Limb (tissue), 2 donors: ENCODE measurements around the gene EPB41L3.

Source experiments
- DNase-seq, 2 donors: peaks; one replicate each; pipeline ENCODE4 v3.0.0-alpha.2; 2016; ENCODE audit errors: extremely low spot score in 2 of 2

EPB41L3 gene

DNA sequence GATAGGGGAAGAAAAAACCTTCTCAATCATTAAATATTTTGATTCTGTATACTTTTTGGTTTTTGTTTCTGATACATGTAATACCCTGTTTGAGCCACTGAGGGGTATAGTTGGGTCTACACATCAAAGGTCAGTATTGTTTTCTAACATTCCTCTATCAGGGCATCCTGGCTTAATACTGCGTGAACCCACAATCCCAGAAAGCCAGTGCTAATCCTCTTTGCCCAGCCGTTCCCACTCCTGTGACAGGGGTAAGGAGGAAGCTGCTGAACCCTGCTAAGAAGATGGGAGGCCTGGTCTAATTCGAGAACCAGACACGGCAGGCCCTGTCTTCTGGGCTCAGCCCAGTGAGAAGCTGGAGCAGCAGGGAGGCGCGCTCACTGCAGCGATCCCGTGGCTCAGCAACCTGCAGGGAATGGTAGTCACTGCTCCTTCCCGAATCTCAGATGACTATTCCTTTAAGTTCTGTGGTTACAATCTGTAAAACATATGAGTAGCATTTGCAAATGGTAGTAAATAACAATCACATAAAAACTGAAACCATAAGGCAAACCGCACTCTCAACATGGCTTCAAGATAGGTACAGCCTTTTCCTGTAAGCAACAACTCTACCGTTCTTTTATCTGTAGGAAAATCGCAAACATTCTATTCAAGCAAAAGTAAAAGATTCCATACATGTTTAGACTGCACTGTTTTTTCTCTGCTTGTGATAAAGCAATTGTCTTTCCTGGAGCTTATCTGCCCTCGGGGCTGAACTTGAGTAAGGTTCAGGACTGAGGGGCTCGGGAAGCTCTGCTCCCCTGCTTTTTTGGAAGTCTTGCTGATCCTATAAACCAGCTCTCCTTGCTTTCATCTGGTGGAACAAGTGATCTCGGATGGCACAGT lies 87.0 kb downstream of the EPB41L3 start:
- DNase-seq: peak; percentile 42 to 47

GRCh38 chr18:5455674-5456073 lies 88.1 kb downstream of the EPB41L3 start:
- no peak for DNase-seq

- no peak for DNase-seq
These were observed 90.8 kb downstream of the EPB41L3 start for GRCh38 chr18:5452943-5453443.

GRCh38 chr18:5451871-5452270 lies 91.9 kb downstream of the EPB41L3 start:
- no peak for DNase-seq

- no peak for DNase-seq
These were observed 92.6 kb downstream of the EPB41L3 start for GRCh38 chr18:5451150-5451549.

DNA sequence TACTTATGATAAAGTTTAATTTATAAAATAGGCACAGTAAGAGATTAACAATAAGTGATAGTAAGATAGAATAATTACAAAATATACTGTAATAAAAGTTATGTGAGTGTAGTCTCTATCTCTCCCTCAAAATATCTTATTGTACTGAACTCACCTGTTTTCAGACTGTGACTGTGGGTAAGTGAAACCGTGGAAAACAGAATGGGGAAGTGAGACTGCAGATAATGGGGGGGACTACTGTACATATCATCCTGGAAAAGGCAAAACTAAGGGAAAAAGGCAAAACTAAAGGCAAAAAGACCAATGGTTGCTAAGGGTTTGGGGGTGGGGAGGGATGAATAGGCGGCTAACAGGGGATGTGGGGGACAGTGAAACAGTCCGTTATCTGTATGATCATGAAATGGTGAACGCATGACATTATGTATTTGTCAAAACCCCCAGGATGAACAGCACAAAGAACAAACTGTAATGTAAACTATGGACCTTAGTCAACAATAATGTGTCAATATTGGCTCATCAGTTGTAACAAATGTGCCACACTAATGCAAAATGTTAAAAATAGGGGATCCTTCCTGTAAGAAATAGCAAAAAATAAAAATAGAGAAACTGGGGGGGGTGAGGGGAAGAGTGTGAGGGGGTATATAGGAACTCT lies 93.8 kb downstream of the EPB41L3 start:
- DNase-seq: no peak

DNA sequence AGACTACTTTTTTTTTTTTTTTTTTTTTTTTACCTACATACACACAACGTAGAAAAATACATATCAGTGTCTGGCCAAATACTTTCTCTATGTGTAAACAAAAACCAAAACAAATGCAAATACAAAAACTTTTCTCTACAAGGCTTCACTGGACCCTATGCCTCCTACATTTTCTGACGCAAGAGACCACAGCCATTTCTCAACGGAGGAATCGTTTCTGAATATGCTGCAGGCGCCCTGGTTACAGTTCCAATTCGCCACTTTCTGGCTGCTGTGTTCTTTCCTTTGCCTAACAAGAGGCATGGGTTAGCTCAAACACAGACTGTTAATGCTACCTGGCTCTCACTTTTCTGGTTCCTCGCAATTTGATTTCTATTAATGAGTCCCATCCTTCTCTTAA lies 96.4 kb downstream of the EPB41L3 start:
- no peak for DNase-seq

- no peak for DNase-seq
These were observed 99.0 kb downstream of the EPB41L3 start for GRCh38 chr18:5444847-5445246.

DNA sequence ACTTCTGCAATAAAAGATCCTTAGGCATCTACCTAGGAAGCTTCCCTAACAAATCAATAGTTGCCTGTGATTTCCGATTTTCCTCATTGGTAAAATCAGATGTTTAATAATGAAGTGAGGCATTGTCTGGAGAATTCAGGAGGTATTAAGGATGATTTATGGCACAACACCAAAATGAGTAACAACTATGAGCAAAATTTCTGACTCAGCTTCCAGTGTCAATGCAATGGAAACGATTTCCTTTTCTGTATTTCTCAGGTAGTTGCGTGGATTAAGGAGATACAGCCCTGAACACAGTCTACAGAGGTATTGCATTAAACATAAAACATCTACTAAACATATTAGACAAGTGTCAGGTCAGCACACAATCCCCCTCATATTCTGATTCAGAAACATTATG lies 99.5 kb downstream of the EPB41L3 start:
- no peak for DNase-seq

GRCh38 chr18:5439986-5440696 lies 103.7 kb downstream of the EPB41L3 start:
- DNase-seq: peak in 1 of 2 donors; percentile 40

- no peak for DNase-seq
These were observed 109.4 kb downstream of the EPB41L3 start for GRCh38 chr18:5434425-5434824.

GRCh38 chr18:5431836-5432575 lies 111.8 kb downstream of the EPB41L3 start:
- DNase-seq: no peak

DNA sequence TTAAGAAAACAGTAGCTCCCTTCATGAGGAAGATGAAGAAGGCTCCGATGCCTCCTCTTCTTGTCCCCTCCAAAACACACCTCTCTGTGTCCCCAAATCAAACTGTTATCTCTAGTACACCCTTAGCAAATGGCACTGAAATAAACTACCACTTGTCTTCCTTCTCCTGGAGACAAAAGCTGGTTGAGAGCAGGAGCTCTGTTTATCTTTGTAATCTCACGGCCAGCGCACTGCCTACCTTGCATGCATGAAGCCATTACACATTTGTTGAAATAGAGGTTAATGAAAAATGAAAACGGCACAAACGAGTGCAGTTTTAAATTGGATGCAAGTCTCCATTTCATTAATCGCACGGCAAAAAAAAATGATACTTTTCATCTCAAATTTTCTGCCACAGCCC lies 113.7 kb downstream of the EPB41L3 start:
- no peak for DNase-seq

GRCh38 chr18:5429681-5430080 lies 114.1 kb downstream of the EPB41L3 start:
- no peak for DNase-seq

DNA sequence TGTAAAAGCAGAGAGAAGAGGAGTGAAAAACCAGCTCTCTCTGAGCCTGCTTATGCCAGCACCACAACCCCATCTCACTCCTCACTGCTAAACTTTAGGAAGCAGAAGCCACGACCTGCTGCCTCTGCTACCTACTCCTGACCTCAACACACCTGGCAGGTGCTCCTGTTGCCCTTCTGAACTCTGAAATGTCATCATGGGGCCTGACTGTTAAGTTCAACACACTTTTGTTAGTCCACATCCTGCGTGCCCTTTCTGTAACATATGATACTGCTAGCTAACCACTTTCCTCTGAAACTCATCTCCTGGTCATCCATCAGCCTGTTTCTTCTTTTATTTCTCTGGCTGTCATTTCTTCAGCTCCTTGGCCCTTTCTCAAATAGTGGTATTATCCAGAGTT lies 118.1 kb downstream of the EPB41L3 start:
- no peak for DNase-seq

DNA sequence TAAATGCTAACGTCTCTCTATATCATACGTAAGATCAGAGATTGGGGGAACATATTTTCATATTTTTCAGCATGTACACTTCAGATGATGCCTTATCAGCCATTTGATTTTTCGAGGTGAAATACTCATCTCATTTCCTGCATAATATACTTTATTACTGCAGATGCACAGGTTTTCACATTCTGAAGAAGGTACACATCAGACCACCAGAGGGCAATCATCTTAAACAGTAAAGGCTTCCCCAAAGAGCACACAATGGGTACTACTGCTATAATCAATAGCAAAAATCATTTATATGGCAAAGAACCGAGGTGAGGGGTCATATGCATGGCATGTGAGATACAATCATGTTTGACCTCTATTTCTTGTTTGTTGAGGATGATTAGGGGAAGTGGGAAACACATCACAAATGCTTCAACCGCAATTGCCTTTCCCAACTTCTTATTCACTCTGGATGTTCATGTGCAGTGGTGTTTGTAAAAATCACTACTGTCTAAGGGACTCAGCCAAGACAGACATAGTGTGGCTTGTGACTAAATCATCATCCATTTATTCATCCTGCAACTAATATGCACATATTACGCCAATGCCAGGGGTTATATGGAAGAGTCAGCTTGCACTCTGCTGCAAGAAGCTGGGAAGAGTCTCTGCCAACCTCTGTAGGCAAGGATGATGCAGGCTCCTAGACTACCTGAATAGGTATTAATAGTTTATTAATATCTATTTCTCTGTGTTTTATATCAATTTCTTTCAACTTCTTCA lies 118.7 kb downstream of the EPB41L3 start:
- peak in 1 of 2 donors; percentile 43 for DNase-seq

DNA sequence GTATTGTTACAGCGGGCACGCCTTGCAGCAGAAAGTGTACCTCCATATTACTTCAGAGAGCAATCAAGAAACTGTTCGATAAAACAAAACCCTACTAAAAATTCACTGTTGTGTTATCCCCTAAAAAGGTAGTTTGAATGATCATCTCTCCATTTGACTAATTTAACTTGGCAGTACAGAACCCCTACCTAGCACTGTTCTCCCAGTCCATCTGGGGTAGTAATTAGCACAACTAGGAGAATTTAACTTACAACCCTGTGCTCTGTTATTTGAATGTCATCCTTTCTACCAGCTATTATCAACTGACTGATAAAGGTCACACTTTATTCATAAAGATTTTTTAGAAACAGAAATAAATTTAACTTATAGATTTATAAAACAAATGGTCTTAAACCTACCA lies 121.2 kb downstream of the EPB41L3 start:
- DNase-seq: no peak

GRCh38 chr18:5421981-5422380 lies 121.8 kb downstream of the EPB41L3 start:
- DNase-seq: no peak

DNA sequence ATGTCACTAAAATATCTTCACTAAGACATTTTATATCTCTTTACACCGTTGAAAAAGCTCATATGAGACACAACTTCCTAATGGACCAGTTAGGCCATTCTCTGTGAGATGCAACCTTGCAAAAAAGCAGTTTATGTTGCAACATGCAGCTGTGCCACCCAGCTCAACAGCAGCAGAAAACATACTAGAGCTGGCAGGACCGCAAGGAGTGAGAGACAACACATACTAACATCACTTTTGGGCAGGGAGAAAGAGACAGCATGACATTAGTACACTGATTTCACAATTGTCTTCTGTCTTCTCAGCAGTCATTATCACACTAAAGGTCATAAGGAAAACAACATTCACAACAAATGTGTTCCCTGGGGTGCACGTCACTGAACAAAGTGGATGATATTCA lies 122.9 kb downstream of the EPB41L3 start:
- DNase-seq: no peak

DNA sequence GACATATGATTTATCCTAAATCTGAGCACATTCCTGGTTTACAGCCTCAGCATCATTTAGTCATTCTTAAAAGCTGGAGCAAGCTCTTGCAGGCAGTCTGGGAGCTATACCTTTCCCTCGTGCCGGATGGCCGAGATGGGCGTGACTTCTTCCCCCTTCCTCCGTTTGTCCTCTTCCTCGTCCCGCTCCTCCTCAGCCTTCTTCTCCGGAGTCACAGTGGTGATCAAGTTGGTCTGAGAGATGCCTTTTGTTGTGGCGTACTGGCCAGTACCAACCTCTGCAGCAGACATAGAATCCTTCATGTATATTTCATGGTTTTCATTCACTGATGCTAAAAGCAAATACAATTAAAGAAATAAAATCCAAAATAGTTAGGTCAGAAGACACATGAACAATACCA lies 124.2 kb downstream of the EPB41L3 start:
- DNase-seq: no peak

- no peak for DNase-seq
These were observed 124.8 kb downstream of the EPB41L3 start for GRCh38 chr18:5419030-5419429.
